ENCODE measurements around the gene WDCP. TPM values are rescaled to one million over a fixed set of nuclear protein-coding genes. Genes with fewer than 3 reads are reported as not detected.
A peak's percentile ranks its signal among the peaks of the same experiment; 100 is the strongest.

Gene WDCP
- total RNA-seq, 2 experiments from 2014 or later, result 23.2 to 24.1 TPM

DNA sequence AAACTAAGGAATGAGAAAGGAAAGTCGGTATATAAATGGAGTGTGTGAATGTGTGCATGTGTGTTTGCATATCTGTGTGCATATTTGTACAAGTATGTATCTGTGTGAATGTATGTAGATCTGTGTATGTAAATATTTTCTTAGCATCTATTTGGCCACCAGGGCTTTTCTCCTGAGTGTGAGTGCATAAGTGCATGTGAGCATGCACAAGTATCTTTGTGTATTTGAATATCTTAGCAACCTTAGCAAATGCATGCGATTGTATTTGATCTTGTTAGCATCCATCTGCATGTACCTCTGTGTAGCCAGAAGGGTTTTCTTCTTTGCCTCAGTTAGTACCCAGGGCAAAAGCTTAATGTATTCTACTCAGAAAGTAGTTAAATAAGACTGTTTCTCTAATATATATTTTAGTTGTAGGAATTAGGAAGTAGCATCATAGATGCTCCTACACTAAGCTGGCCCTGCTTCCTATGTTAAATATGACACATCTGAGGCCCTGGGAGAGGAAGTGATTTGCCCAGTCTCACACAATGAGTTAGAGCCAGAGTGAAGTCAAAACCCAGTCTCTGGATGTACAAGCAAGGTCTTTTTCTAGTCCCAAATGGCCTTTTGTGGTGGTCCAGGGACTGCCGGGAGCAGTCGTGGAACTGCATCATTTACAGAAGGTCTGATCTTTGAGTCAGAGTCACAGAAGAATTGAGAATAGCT is 11.5 kb upstream of the WDCP start:
- CTCF ChIA-PET, result interaction anchor here (1.2 to 3.2 kb wide), 5 partner anchors 8 to 234 kb away, joined by 3 to 19 read pairs (median 4); partner anchors contain the start of gene TP53I3
- Mint-ChIP-seq H3K4me1 (ENCODE audit: low read depth) (peaks cover 5% of the 10 kb centered on the region), H3K9me3 (ENCODE audit: insufficient read depth) (no peaks in the 10 kb centered on the region), H3K27ac (no peak overlapping the region), H3K27me3 (ENCODE audit: low read depth) (no peaks in the 10 kb centered on the region), H3K4me3 (no peak overlapping the region), H3K36me3 (ENCODE audit: low read depth) (no peaks in the 10 kb centered on the region)
- DNase-seq (no peak), ATAC-seq (no peak)
- POLR2A ChIA-PET, result interaction anchor here (1.0 kb wide), 1 partner anchor 132 kb away, joined by 5 read pairs; the partner anchor contains the start of gene ATAD2B

DNA sequence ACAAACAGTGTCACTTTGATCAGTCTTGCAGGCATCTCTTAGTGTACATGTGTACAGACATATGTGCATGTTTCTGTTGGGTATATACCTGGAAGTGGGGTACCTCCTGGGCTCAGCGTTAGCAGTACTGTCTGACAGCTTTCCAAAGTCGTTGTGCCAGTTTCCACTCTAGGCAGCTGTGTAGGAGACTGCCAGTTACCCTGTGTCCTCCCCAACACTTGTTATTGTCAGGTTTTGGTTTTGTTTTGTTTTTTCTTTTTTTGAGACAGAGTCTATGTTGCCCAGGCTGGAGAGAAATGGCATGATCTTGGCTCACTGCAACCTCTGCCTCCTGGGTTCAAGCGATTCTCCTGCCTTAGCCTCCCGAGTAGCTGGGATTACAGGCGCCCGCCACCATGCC is 8.6 kb upstream of the WDCP start:
- ATAC-seq, result no peak
- peaks cover 3% of the 10 kb centered on the region for H3K4me1 Mint-ChIP-seq (ENCODE audit: low read depth)
- H3K27ac Mint-ChIP-seq, result no peak overlapping the region
- POLR2A ChIA-PET, result no interaction called here
- DNase-seq, result no peak
- no peak overlapping the region for H3K4me3 Mint-ChIP-seq
- CTCF ChIA-PET, result no interaction called here
- no peaks in the 10 kb centered on the region for H3K9me3 Mint-ChIP-seq (ENCODE audit: insufficient read depth)
- no peaks in the 10 kb centered on the region for H3K36me3 Mint-ChIP-seq (ENCODE audit: low read depth)
- peaks cover 2% of the 10 kb centered on the region for H3K27me3 Mint-ChIP-seq (ENCODE audit: low read depth)

GRCh38 chr2:24054366-24055010 is 7.3 kb upstream of the WDCP start:
- no peaks in the 10 kb centered on the region for H3K4me1 Mint-ChIP-seq (ENCODE audit: low read depth)
- ChIA-PET POLR2A (no interaction called here), CTCF (no interaction called here)
- ATAC-seq, result no peak
- no peaks in the 10 kb centered on the region for H3K36me3 Mint-ChIP-seq (ENCODE audit: low read depth)
- no peak for DNase-seq
- no peak overlapping the region for H3K4me3 Mint-ChIP-seq
- H3K27ac Mint-ChIP-seq, result no peak overlapping the region
- peaks cover 2% of the 10 kb centered on the region for H3K27me3 Mint-ChIP-seq (ENCODE audit: low read depth)
- no peaks in the 10 kb centered on the region for H3K9me3 Mint-ChIP-seq (ENCODE audit: insufficient read depth)

DNA sequence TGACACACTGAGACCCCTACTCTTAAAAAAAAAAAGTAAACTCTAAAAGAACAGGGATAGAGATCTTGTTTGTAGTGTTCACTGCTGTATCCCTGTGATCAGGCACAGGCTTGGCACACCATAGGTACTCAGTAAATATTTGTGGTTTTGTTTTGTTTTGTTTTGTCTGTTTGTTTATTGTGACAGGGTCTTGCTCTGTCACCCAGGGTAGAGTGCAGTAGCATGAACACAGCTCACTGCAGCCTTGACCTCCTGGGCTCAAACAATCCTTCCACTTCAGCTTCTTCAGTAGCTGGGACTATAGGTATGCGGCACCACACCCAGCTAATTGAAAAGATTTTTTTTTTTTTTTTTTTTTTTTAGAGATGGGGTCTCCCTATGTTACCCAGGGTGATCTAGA is 5.8 kb upstream of the WDCP start:
- CTCF ChIA-PET, result no interaction called here
- DNase-seq, result no peak
- no peaks in the 10 kb centered on the region for H3K36me3 Mint-ChIP-seq (ENCODE audit: low read depth)
- no peak for ATAC-seq
- no peak overlapping the region for H3K27ac Mint-ChIP-seq
- H3K27me3 Mint-ChIP-seq (ENCODE audit: low read depth), result peaks cover 7% of the 10 kb centered on the region
- POLR2A ChIA-PET, result no interaction called here
- peaks cover 6% of the 10 kb centered on the region for H3K4me1 Mint-ChIP-seq (ENCODE audit: low read depth)
- H3K9me3 Mint-ChIP-seq (ENCODE audit: insufficient read depth), result no peaks in the 10 kb centered on the region
- no peak overlapping the region for H3K4me3 Mint-ChIP-seq

DNA sequence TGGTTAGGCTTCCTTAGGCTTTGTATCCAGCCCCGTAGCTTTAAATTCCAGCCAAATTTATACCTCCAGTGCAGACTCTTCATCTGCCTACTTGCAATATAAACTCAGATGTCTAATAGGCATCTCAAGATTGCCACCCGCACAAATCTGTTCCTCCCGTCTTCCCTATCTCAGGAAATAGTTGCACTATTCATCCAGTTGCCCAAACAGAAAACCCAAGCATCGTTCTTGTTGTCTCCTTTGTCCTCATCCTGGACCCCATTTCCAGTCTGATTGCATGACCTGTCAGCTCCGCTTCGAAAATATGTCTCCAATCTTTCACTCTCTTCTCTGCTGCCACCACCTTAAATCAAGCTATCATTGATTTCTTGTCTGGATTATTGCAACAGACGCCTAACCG is 4.6 kb upstream of the WDCP start:
- ATAC-seq, result no peak
- no peak for DNase-seq
- H3K9me3 Mint-ChIP-seq (ENCODE audit: insufficient read depth), result no peaks in the 10 kb centered on the region
- no peak overlapping the region for H3K4me3 Mint-ChIP-seq
- H3K27ac Mint-ChIP-seq, result no peak overlapping the region
- ChIA-PET POLR2A (no interaction called here), CTCF (interaction anchor here (1.7 to 2.7 kb wide), 4 partner anchors 10 to 227 kb away, joined by 6 to 11 read pairs (median 9); partner anchors contain the start of genes ATAD2B and TP53I3)
- H3K36me3 Mint-ChIP-seq (ENCODE audit: low read depth), result peaks cover 2% of the 10 kb centered on the region
- peaks cover 15% of the 10 kb centered on the region for H3K4me1 Mint-ChIP-seq (ENCODE audit: low read depth)
- peaks cover 7% of the 10 kb centered on the region for H3K27me3 Mint-ChIP-seq (ENCODE audit: low read depth)

- ATAC-seq, result no peak
- Mint-ChIP-seq H3K27me3 (ENCODE audit: low read depth) (peaks cover 7% of the 10 kb centered on the region), H3K9me3 (ENCODE audit: insufficient read depth) (no peaks in the 10 kb centered on the region), H3K27ac (no peak overlapping the region), H3K4me3 (peak overlapping the region; percentile 73), H3K4me1 (ENCODE audit: low read depth) (peaks cover 27% of the 10 kb centered on the region), H3K36me3 (ENCODE audit: low read depth) (peaks cover 2% of the 10 kb centered on the region)
- ChIA-PET POLR2A (interaction anchor here (2.8 kb wide), 1 partner anchor 123 kb away, joined by 8 read pairs; the partner anchor contains the start of gene ATAD2B), CTCF (interaction anchor here (1.6 to 2.7 kb wide), 6 partner anchors 10 to 226 kb away, joined by 4 to 11 read pairs (median 7); partner anchors contain the start of genes ATAD2B and TP53I3)
- DNase-seq, result peak; percentile 26
Measured at GRCh38 chr2:24050041-24050979, 3.1 kb upstream of the WDCP start.

- Mint-ChIP-seq H3K27ac (peak within 1 kb of the TSS; percentile 68), H3K4me3 (peak within 1 kb of the TSS; percentile 73)
Measured at GRCh38 chr2:24049485-24050021, 2.4 kb upstream of the WDCP start, which contains the start of gene FKBP1B. FKBP1B (plus strand) TSS chr2:24049741; CDS start chr2:24049850, 109 bp downstream.

DNA sequence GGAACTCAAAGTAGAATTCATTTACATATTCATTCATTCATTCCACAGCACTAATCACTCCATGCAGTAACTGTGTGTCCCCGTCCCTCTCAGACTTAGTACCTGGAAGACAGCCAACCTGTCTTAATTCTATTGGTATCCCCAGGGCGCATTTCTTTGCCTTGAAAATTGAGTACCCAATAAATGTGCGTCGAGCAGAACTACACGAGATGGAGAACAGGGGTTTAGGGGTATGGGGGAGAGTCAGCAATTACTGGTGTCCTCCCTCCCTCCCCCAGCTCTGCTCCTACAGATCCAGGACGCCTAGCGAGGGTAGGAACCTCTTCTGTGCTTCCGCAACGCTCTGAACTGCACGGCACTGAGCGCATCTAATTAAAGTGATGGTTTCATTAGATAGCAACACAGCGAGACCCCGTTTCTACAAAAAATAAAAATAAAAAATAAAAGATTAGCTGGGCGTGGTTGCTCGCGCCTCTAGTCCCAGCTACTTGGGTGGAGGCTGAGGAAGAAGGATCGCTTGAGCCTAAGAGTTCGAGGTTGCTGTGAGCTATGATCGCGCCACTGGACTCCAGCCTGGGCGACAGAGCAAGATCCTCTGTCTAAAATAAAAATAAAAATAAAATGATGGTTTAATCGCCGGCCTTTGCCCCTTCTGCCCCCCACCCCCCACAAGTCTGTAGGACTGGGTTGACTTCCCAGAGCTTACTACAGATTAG is 1.7 kb upstream of the WDCP start:
- Mint-ChIP-seq H3K36me3 (ENCODE audit: low read depth) (peaks cover 2% of the 10 kb centered on the region), H3K4me3 (peak overlapping the region; percentile 73), H3K27me3 (ENCODE audit: low read depth) (peaks cover 7% of the 10 kb centered on the region), H3K4me1 (ENCODE audit: low read depth) (peaks cover 31% of the 10 kb centered on the region), H3K9me3 (ENCODE audit: insufficient read depth) (no peaks in the 10 kb centered on the region), H3K27ac (peak overlapping the region; percentile 68)
- POLR2A ChIA-PET, result interaction anchor here (0.6 to 2.8 kb wide), 4 partner anchors 24 to 884 kb away, joined by 3 to 8 read pairs (median 3); partner anchors contain the start of gene ATAD2B
- ATAC-seq (no peak), DNase-seq (peak; percentile 28)
- CTCF ChIA-PET, result interaction anchor here (1.0 to 1.7 kb wide), 5 partner anchors 12 to 224 kb away, joined by 3 to 11 read pairs (median 4); partner anchors contain the start of genes ATAD2B and TP53I3

More at GRCh38 chr2:24049485-24050021, 2.4 kb upstream of the WDCP start, which contains the start of gene FKBP1B:
- H3K36me3 Mint-ChIP-seq (ENCODE audit: low read depth), result peaks cover 2% of the 10 kb centered on the region
- H3K9me3 Mint-ChIP-seq (ENCODE audit: insufficient read depth), result no peaks in the 10 kb centered on the region
- ChIA-PET POLR2A (interaction anchor here (0.6 to 2.8 kb wide), 4 partner anchors 24 to 884 kb away, joined by 3 to 8 read pairs (median 3); partner anchors contain the start of gene ATAD2B), CTCF (interaction anchor here (1.0 to 2.7 kb wide), 7 partner anchors 10 to 225 kb away, joined by 3 to 11 read pairs (median 5); partner anchors contain the start of genes ATAD2B and TP53I3)
- peaks cover 31% of the 10 kb centered on the region for H3K4me1 Mint-ChIP-seq (ENCODE audit: low read depth)
- ATAC-seq, result peak; percentile 43
- peaks cover 7% of the 10 kb centered on the region for H3K27me3 Mint-ChIP-seq (ENCODE audit: low read depth)
- peak; percentile 80 for DNase-seq

DNA sequence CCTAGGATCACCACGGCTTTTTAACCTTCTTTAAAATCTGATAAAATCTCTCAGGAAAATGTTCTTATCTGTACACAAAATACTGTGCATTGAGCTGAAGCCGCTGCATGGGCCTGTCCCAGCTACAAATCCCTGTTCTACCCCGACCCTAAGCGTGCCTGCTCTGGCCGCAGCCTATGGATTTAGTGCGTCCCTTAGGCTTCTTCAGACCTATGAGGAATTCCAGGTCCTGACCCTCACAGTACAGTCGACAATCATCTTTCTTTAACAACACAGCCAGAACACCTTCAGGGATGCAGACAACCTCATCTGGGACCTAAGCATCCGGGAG is 477 bp upstream of the WDCP start:
- H3K4me3 Mint-ChIP-seq, result peak overlapping the region; percentile 90
- peak overlapping the region; percentile 88 for H3K27ac Mint-ChIP-seq
- peaks cover 6% of the 10 kb centered on the region for H3K36me3 Mint-ChIP-seq (ENCODE audit: low read depth)
- H3K27me3 Mint-ChIP-seq (ENCODE audit: low read depth), result peaks cover 5% of the 10 kb centered on the region
- H3K4me1 Mint-ChIP-seq (ENCODE audit: low read depth), result peaks cover 37% of the 10 kb centered on the region
- ATAC-seq (no peak), DNase-seq (no peak)
- ChIA-PET CTCF (interaction anchor here (0.9 to 2.3 kb wide), 6 partner anchors 13 to 223 kb away, joined by 3 to 19 read pairs (median 8); partner anchors contain the start of genes ATAD2B, SF3B6 and TP53I3), POLR2A (interaction anchor here (0.6 to 1.8 kb wide), 6 partner anchors 19 to 121 kb away, joined by 3 to 24 read pairs (median 9); partner anchors contain the start of genes ATAD2B, SF3B6, TP53I3 and UBXN2A)
- H3K9me3 Mint-ChIP-seq (ENCODE audit: insufficient read depth), result no peaks in the 10 kb centered on the region

DNA sequence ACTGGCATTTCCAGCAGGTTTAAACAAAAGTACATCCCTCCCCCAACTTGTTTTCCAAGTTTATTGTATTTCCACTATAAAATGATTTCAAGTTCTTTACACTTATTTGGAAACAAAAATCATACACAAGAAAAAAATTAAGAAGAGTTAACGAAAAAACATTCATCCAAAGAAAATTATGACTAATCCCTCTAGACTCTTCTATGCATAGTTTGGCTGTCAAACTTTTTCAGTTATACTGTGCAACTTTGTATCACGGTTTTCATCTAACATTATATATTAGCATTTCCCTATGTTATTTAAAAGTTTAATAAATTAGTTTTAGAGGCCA is 627 bp downstream of the WDCP start:
- Mint-ChIP-seq H3K27me3 (ENCODE audit: low read depth) (peaks cover 5% of the 10 kb centered on the region), H3K4me1 (ENCODE audit: low read depth) (peaks cover 37% of the 10 kb centered on the region), H3K4me3 (peak overlapping the region; percentile 90), H3K9me3 (ENCODE audit: insufficient read depth) (no peaks in the 10 kb centered on the region), H3K27ac (no peak overlapping the region), H3K36me3 (ENCODE audit: low read depth) (peaks cover 6% of the 10 kb centered on the region)
- CTCF ChIA-PET, result interaction anchor here (1.4 to 2.3 kb wide), 3 partner anchors 14 to 120 kb away, joined by 10 to 19 read pairs (median 12); partner anchors contain the start of genes ATAD2B and TP53I3
- no peak for DNase-seq
- POLR2A ChIA-PET, result interaction anchor here (0.6 to 1.8 kb wide), 4 partner anchors 24 to 120 kb away, joined by 3 to 24 read pairs (median 10); partner anchors contain the start of genes ATAD2B, SF3B6 and TP53I3
- ATAC-seq, result no peak

All from activated CD8-positive, alpha-beta T cell treated with anti-CD3 and anti-CD28 coated beads, Interleukin-2, amount 10 ng/mL, durations not matched to agents 7 days and 5 days (primary cell).